CD4-positive, alpha-beta T cell treated with Interleukin-17A for 1 hour (primary cell): ENCODE measurements around the gene NOC4L.
A peak's percentile ranks its signal among the peaks of the same experiment; 100 is the strongest.
"Not testable (repeated sequence)": the region's sequence is repeated elsewhere in the genome, so short reads cannot be mapped to it uniquely, and the experiment has no call there.

Experiments used
- DNase-seq: peaks from one replicate; pipeline ENCODE4 v3.0.0-alpha.2; 2020

NOC4L gene

GRCh38 chr12:132144115-132144809, at the start of gene NOC4L, which contains the start of gene DDX51:
Gene NOC4L (plus strand): TSS chr12:132144457. CDS start chr12:132144489, 32 bp downstream.
Gene DDX51 (minus strand): TSS chr12:132144319. CDS start chr12:132144296, 23 bp downstream.
- DNase-seq, result peak; percentile 96

GRCh38 chr12:132095520-132096409, 48.5 kb upstream of the NOC4L start:
- DNase-seq, result no peak

GRCh38 chr12:132099739-132100138, 44.5 kb upstream of the NOC4L start:
- DNase-seq, result no peak

DNA sequence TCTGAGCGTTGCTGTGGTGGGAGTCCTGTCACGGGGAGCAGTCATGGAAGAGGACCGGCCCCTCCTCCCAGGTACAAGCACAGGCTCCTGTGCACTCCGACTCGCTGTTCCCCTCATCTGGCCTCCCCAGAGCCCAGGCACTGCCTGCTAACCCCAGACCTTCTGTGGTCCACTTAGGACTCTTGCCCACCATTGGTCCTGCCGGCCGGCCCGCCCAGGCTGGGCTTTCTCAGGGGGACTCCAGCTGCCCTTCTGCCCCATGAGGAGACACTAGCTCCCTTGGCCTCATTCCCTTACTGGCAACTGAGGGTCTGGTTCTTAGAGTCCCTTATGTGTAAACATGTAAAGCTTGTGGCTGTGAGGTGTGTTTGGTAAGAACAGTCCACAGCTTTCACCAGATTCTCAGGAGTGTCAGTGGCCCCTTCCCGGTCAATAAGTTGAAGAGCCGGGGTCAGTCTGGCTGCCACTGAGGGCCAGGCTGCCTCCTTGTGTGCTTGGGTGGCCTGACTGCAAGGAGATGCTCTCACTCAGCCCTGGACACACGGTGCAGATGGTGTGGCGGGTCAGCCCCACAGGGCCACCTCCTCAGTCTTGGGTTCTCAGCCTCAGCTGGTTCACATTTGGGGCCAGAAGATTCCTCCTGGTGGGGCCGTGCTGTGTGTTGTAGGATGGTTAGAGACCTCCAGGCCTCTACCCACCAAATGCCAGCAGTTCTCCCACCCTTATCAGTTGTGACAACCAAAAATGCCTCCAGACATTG, 43.8 kb upstream of the NOC4L start:
- no peak for DNase-seq

DNA sequence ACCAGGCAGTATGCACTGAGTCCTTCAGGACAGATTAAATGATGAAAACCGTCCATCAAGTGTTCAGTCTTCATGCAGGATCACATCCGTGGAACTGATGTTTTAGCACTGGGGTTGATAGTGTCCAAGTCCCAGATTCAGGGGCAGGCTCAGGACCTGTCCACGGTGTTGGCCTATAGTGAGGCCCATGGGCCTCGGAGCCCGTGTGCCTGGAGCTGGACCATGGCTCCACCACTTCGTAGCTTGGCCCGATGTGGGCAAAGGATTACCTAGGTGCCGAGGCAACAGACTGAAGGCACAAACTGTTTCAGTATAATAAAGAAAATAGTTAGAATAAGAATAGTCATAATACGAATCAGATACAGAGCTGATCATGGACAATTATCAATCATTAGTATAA, 42.0 kb upstream of the NOC4L start:
- DNase-seq, result no peak

DNA sequence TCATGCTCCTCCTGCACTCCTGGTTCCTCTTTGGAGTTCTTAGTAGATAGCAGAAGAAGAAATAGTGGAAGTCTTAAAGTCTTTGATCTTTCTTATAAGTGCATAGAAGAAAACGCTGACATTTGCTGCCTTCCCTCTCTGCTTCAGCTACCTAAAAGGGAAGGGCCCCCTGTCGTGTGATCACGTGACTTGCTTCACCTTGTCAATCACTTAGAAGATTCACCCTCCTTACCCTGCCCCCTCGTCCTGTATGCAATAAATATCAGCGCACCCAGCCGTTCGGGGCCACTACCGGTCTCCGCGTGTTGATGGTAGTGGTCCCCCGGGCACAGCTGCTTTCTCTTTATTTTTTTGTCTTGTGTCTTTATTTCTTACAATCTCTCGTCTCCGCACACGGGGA, 41.2 kb upstream of the NOC4L start:
- not testable (repeated sequence) for DNase-seq

- DNase-seq, result no peak
Measured at GRCh38 chr12:132103542-132104308, 40.5 kb upstream of the NOC4L start.

- no peak for DNase-seq
Measured at GRCh38 chr12:132105467-132105866, 38.8 kb upstream of the NOC4L start.

DNA sequence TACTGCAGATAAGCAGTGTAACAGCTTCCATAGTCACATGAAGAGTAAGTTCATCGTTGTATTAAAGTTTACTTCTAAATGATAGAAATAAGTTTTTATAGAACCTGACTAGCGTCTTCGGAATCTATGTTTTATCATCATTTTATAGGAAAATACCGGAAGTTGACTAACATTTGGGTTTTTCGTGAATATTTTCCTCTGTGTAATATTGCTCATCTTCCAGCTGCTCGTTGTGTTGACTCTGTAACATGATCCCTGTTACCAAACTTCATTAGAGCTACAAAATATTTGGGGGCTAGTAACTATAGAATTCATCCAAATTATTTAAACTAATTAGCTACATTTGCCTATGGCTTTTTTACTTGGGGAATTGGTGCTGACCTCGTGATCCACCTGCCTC, 37.3 kb upstream of the NOC4L start:
- DNase-seq, result no peak

DNA sequence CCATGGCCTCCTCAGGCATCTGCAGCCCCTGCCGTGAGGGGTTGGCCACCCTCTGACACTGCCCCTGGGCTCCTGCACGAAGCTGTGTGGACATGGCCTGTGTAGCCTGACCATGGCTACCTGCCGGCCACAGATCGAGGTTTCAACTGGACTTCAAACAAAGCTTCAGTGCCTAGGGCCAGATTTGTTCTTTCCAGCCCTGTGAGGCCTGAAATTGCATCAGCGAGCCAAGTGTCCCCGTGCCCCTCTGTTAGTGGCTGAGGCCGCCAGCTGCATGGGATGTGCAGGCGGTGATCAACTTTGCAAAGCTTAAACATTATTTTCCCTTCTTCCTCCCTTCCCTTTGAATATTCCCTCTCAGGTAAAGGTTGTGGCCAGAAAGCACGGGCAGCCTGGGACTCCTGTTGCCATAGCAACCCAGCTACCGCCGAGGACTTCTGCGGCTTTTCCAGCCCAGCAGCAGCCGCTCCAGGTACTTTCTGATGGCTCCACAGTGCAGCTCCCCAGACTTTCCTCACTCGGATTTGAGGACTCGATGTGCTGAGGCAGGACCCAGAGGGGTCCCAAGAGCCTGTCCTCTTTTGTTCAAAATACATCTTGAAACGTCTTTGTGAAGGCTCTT, 35.9 kb upstream of the NOC4L start:
- no peak for DNase-seq

DNA sequence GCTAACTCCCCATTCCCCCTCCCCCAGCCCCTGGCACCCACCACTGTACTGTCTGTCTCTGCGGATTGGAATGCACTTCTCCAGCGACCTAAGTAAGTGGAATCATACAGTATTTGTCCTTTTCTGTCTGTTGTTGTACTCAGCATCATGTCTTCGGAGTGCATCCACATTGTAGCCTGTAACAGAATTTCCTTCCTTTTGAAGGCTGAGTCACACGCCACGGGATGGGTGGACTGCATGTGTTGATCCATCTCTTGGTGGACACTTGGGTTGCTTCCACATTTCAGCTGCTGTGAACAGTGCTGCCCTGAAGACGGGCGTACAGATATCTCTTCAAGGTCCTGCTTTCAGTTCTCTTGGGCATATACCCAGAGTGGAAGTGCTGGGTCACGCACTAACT, 34.5 kb upstream of the NOC4L start:
- DNase-seq, result no peak

- DNase-seq, result no peak
Measured at GRCh38 chr12:132110677-132111076, 33.6 kb upstream of the NOC4L start.

- no peak for DNase-seq
Measured at GRCh38 chr12:132111654-132112304, 32.5 kb upstream of the NOC4L start.

DNA sequence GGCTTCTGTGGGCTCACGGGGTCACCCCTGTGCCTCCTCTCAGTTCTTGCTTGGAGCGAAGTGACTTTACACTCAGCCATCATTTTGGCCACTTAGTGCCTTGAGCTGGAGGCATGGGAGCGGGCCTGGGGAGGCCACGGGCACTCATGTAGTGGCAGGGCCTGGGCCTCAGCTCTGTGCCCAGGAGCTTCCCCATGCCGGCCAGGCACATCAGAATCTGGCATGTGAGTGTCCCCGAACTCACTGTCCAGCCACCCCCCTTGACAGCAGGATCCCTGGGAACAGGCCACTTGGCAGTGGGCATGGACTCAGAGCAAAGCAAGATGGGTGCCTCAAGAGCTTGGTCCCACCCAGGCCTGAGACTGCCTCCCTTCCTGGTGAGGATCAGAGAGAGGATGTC, 29.6 kb upstream of the NOC4L start:
- no peak for DNase-seq

DNA sequence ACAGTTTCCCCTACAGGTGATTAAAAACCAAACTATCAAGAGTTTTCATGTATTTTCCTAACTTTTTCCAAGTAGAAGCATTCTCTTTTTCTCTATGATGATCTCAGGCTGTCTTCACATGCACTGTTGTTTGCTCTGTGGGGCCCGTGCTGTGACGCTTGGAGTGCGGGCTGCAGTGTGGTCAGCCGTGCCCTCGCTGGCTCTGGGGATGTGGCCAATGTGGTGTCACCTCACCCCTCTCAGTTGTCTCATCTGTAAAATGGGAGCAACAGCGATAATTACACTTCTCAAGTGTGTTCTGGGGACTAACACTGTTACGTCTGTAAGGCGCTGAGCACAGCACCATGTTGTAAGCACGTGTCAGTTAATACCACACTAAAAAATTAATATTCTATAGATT, 28.8 kb upstream of the NOC4L start:
- DNase-seq, result no peak

DNA sequence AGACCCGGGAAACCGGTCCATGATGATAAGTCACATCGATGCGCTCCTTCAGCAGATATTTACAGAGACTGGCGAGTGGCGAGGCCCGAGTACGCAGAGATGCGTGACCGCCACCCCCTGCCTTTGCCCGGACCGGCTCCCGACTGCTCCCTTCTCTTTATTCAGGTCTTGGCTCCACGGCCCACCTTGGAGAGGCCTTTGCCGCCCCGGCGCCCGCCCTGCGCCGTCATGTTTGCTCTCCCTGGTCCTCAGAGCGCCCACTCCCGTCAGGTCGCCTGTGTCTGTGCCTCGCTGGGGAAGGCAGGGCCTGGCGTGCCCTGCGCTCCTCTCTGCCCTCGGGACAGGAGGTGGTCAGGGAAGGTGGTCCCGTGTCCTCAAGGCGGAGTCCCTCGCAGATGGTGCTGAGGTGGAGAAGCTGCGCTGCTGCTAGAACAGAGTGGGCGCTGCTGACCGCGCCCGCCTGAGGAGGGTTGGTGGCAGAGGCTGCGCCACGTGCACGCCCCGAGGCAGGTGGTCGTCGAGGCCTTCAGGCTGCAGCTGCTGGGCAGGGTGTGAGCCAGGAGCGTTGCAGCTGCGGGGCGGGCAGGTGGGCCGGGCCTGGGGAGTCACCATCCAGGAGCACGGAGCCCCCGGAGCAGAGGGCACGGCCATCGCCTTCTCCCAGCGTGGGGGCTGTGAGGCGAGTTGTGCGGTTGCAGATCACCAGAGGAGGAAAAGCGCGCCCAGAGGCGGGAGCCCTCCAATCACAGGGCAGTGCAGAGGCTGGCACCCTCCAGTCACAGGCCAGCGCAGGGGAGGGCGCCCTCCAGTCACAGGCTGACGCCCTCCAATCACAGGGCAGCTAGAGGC, 27.3 kb upstream of the NOC4L start:
- DNase-seq, result no peak

- DNase-seq, result no peak
Measured at GRCh38 chr12:132117558-132117875, 26.7 kb upstream of the NOC4L start.

DNA sequence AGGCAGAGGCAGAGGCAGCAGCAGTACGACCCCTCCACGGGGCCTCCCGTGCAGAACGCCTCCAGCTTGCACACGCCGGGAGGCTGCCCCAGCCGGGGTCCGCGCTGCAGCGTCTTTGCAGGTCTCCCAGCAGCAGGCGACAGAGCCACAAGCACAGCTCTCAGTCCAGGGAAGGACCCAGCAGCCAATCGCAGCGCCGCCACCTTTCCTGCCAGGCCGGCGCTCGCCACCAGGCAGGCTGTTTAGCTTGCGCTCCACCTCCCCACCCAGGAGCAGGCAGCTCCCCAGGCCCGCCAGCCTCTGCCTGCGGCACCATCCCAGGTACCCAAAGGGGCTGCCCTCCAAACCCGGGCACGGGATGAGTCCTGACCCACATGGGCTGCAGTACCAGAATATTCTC, 25.4 kb upstream of the NOC4L start:
- no peak for DNase-seq

GRCh38 chr12:132121283-132121682, 23.0 kb upstream of the NOC4L start:
- no peak for DNase-seq

- DNase-seq, result no peak
Measured at GRCh38 chr12:132123970-132124765, 20.1 kb upstream of the NOC4L start.
